CD1c-positive myeloid dendritic cell (primary cell): Measurements from ENCODE around the gene TENM4.
A peak's percentile ranks its signal among the peaks of the same experiment; 100 is the strongest.

Experiments
- DNase-seq: peaks from one replicate; pipeline ENCODE4 v3.0.0-alpha.2; 2016; ENCODE audit errors: extremely low spot score

Gene TENM4

DNA sequence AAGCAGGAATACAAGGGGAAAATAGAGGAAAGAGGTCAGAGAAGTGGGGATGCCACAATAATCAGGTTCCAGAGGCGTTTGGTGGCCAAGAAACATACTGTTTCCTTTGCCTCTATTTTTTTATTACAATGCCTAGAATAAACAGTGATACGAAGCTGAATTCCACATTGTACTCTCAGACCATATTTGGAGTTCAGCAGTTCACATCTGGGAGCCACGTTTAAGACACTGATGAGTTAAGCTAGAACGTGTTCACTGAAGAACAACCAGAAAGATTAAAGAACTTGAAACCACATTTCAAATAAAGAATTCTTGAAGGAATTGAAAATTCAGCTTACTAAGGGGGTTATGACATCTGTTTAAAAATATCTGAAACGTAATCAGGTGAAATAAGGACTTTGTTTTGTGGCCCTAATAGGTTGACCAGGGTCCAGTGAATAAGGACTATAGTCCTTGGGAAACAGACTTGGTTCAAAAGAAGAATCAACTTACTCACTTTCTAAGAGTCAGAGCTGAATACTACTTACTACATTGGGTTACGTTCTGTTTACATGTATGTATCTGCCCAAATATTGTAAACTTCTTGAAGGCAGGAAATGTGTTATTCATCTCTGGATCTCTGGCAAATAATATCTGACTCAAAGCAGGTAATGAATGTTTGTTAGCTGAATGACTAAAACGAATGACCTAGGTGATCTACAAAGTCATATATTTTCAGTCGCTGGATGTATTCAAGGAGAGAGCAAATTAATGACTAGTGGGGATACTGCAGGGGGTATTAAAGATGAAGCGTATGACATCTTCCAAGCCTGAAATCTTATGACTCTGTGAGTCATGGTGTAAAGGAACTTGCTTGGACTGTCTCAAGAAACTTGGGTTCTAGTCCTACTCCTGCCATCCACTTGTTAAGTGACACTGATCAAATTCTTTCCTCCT, 619.2 kb downstream of the TENM4 start:
- no peak for DNase-seq

DNA sequence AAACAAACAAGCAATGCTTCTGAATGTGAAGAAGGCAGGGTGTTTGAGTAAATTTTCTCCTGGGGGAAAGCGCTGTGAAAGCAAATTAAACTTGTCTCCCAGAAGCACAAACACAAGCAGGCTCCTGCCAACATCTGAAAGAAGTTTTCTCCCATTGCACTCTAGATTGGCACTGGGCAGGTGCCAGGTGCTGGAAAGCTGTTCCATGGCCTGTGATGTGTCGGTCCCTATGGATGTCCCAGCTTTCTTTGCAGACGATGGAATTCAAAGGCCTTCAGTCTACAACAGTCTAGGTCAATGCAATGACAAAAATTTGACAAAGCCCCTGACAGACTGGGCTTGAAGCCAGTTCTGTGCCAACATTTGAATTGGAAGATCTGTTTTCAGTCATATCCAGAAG, 620.1 kb downstream of the TENM4 start:
- no peak for DNase-seq

DNA sequence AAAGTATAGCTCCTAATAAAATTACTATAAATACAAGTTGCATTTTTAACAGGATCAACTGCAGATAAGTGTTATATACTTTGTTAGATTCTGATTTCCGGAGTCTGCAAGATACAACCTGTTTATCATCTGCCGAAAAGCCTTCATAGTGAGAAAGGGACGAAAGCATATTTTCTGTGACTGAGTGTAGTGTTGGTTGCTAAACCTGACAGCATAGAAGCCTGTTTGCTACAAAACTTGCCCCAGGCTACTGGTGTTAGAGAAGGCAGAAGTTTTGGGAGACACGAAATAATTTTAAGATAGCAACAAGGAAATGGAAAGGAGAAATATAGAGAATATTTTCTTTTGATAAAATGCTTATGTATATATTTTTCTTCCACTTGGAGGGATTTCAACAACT, 622.6 kb downstream of the TENM4 start:
- no peak for DNase-seq

DNA sequence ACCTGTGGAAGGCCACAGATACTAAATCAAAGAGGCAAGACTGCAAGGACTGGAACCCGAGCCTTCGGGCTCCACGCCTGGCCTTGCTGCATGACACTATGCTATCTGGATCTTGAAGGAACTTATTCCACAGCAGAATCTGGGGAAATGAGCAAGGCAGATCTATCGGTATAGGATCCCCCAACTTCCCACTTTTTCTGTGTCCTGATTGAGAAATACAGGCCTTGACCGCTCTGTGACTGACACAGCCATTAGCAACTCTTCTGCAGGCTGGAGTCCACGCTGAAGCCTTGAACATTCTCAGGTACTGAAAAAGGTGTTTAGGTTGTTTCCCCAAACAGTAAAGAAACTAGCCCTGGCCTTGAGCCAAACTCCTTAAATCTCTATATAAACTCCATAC, 625.0 kb downstream of the TENM4 start:
- peak; percentile 46 for DNase-seq

DNA sequence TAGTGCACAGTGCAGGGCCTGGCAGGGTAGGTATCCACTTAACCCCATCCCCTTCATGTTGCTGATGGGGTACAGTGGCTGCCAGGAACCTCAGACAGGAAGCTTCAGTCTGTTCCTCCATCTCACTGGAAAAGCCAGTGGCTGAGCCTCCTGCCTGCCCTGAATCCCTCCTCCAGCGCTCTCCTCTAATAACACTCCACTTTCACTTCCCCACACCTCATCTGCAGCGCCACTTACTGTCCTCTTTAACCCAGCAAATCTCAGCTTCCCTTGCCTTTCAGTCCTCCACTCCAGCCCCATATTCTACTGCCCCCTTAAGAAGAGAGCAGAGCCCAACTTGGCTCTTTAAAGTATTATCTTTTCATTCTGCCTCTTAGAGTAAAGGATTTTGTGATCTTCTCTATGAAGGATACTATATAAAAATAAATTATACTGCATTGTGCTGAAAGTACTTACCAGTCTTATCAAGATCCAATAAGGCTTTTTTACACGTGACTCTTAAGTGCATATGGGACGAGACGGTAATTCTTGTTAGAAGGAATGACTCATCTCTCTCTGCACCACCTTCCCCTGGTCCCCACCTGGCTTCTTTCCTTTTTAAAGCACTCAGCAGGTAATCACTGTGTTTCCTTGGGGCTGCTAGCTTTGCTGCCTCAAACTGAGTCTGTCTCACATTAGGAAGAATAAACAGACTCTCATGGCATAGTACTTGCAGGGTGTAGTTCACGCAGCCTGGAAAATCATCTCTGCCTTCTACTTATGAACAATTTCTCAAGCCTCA, 628.1 kb downstream of the TENM4 start:
- DNase-seq = peak; percentile 50

DNA sequence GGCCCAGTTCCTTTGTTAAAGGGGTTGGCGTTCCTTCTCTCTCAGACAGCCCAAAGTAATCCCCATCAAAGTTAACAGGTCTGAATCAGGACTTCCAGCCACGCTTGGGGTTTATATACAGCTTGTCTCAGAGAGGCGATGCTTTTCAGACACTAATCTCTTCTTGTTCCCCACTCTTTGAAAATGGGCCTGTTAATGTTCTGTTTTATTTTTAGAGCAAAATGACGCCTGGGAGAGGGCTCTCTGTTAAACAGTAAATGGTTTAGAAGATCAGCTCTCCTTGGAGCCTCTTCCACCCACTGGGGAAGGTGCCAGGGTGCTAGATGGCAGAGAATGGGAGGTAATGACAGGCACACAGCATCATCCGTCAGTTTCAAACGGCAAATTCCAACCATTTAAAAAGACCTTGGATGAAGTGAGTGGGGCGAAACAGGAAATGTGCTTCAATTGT, 630.2 kb downstream of the TENM4 start:
- DNase-seq = no peak

DNA sequence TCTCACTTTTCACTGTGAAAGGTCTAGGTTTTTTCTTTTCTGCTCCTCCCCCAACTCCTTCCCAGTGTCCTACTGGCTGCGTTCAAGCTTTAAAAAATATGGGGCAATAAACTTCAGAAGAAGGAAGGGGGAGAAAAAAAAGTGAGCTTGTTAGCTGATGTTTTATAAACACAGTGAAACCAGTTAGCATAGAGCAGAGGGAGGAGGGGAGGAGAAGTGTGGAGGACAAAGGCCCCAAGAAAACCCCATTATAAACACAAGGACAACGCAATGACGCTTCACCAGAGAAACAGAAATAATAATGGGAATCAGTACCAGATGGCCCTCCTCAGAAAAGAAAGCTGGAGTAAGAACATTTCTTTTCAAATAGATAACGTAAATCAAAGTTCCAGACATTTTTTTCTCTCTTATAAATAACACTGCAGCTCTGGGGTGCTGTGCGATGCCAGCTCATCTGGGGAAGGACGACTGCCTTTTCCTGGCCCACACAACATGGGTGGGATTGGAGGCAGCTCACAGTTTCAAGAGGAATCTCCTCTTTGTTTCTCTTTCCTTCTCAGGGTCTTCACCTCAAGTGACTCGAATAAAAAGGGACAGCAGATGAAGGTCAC, 630.8 kb downstream of the TENM4 start:
- no peak for DNase-seq

DNA sequence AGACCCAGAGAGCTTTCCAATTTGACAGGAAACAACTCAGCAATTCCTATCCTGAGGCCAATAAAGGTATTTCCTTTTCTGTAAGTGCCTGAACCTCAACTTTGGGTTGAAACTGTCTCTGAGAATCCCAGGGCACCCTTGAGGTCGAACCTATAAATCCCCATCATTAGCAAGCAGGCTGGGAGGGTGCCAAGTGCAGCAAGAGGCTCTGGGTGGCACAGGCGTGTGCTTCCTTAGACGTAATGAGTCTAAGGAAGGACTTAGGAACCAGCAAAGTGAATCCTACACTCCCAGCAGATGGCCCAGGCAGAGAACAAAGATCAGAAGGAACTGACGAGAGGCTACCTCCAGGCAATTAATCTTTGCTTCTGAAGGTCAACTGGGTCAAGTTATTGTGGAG, 631.9 kb downstream of the TENM4 start:
- DNase-seq = no peak

DNA sequence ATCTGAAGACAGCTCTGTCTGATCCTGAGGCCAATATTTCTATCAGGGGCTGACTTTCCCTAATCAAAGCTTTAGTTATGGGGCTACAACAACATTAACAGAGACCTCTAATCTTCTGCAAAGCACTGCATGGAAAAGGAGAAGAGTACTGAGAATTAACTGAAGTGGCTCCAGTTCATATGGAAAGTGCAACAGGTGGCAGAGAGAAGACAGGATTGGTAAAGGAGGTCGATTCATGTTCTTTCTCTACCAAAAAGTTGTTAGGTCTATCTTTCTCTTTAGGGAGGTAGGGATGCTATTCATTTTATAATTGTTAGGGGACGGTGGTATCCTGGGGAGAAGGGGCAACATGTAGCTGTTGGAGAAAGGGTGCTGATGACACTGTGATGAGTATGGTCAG, 633.5 kb downstream of the TENM4 start:
- DNase-seq = no peak

DNA sequence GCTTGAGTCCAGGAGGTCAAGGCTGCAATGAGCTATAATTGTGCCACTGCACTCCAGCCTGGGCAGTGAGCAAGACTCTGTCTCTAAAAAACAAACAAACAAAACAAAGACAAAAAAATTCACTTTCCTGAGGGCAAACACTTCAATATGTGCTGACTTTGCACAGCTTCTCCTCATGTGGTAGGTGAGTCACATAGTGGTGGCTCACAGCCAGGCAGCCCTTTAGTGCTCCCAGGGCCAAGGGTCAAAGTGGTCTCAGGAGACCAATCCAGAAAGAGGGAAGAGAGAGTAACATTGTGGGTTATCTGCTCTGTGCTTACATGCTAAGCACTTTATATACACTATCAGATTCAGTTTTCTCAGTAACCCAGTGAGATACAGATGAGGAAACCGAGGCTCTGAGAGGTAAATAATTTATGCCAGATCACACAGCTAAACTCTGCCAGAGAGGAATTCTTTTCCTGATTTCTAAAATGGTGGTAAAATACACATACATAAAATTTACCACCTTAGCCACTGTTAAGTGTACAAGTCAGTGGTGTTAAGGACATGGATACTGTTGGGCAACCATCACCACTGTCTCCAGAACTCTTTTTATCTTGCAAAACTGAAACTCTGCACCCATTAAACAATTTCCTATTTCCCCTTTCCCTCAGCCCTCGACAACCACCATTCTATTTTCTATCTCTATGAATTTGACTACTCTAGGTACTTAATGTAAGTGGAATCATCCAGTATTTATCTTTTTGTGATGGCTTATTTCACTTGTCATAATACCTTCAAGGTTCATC, 634.4 kb downstream of the TENM4 start:
- DNase-seq = peak; percentile 75

DNA sequence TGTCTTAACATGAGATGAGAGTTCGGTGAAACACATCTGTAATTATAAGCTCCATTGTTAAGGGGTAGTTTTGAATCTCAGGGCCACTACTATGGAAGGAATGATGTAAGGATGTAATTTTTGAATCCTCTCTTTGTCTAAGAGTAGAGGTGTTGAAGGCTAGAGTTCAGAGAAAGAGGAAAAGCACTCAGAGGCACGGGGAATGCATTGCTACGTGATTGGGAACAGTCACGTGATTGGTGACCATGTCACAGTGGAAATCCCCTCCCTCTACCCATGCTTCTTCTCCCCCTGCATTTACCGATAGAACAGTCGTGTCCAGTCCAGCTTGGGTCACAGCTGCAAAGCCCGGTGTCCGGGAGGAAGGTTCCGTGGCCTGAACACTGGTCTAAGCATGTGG, 635.8 kb downstream of the TENM4 start:
- DNase-seq = peak; percentile 12

DNA sequence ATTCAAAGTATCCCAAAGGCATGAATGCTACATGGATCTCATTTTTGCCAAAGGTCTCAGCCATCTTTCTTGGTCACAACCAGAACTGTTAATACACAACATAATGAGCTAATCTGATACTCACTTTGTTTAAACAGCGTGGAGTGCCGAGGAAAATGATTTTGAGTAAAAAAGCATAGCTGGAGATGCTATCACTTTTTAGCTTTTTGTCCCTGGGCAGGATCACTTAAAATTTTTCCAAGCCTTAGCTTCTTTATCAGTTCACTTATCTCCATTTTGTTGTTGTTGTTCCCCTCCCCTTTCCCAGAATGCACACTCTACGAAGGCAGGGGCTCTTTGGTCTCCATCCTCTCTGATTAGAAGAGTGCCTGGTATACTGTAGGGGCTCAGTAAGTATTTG, 636.8 kb downstream of the TENM4 start:
- DNase-seq = no peak

DNA sequence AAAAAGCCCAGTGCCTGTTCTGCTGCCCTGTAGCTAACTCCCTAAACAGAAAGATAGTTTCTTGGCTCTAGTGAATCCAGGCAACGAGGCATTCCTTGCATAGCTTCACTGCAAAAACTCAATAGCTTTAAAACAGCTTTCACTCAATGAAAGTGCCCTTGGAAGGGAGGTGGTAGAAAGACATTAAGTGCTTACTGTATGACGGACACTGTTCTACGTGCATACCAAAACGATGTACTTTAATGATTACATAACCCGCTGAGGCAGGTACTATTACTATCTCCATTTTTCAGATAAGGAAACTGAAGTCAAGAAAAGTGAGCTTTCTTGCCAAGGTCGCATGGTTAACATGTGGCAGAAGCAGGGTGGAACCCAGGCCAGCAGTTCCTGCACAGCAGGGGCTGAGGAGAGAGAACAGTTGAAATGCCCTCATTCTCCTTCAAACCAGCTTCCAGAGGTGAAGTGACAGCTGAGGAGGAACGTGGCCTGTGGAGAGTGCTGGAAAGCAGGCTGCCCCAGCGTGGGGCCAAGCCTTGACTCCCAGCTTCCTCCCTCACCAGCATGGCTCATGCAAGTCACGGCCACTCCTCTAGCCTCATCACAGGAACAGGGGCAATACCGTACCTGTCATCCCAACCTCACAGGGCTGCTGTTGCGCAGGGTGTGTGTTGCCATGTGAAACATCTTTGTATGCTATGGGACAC, 638.6 kb downstream of the TENM4 start:
- DNase-seq = no peak

DNA sequence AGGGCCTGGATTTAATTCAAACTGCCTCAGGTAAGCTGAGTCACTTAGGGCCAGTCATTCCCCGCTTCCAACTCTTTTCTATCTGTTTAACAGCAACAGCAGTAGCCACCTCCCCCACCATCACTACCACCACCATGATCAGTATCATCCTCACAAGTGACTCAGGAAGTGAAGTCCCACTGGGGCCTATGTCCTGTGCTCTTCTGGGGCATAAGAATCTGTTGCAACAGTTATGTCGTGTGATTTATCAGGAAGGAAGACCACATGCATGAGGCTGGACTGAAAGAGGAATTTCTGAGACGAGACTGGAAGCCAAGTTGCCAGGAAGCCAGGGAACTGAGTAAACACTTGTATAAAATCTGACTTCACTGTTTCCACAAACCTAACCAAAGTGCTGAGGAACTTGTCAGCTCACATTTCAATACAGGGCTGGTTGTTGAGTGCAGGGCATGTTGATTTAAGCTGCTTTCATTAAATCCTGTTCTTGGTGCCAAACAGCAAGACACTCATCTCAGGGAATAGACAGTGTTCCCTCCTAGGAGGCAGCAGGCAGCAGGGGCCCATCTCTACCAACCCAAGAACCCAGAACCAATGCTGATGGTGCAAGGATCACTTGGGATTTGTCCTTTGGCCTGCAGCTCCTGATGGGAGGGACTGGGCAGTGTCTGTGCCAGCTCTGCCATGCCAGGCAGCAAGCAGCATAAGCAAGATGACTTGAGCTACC, 639.5 kb downstream of the TENM4 start:
- peak; percentile 67 for DNase-seq

DNA sequence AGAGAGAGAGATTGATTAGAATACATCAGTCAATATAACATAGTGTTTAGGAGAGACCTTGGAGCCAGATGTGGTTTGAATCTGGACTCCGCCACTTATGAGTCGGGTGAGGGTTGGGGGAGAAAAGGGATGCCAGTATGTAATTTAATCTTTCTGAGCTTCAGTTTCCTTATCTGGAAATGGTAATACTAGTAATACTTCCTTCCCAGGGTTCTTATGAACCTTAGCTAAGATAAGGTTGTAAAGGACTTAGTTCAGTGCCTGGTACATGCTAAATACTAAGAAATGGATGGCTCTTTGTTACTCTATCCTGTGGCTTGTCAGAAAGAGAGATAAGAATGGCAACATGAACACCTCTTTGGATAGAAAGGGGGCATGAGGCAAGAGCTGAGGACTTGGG, 640.1 kb downstream of the TENM4 start:
- no peak for DNase-seq

DNA sequence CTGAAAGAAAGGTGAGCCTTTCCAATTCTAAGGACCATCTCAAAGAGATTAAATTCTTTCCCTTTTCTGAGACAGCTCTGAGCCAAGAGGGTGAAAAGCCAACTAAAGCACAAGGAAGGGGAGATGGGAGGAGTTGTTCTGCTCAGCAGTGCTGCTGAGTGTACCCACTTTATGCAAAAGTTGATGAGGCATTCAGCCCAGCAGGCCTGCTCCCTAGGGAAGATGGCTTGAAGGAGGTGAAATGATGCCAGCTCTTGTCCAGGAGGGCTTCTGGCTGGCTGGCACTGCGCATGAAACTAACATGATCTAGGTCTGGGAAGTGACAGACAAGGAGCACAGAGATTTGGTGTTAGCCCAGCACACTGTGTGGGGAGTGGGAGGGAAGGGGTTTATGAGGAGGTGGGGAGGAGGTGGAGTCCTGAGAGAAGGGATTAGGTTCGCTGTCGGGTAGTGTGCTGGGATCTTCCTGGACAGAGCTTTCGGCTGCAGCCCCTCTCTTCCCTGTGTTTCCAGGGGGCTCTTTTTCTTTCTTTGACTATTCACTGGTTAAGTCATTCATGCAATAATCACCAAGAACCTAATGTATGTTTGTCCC, 640.6 kb downstream of the TENM4 start:
- DNase-seq = no peak

DNA sequence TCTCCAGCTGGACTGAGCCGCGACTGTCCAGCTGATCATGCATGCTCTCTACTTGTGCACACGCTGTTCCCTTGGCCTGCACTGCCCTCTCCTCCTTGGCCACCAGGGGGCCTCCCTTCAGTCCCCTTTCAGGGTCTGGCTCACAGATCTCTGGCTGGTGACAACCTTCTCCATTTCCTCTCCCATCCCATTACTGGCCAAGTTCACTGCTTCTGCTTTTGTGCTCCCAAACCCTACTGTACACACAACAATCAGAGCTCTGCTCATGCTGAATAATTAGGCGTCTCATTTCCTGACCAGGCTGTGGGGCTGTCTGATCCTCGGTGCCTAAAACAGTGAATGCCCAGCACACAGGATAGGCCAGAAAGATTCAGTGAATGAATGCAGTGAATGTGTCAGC, 642.2 kb downstream of the TENM4 start:
- DNase-seq = peak; percentile 80

DNA sequence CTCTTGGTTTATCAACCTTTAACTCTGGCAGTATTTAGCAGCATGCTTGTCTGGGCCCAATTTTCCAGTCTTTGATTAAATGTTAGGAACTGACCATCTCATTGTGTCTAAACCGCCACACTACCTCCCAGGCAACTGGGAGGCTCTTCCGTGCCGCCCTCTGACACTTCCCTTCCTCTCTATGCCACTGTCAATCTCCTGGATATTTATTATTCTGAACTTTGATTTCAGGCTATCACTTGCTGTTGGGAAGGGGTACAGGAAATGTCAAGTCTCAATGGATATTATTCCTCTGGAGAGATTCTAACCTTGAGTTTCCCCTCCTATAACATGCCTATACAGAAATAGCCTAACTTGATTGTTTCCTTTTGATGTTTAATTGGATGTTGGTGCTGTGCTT, 643.3 kb downstream of the TENM4 start:
- no peak for DNase-seq

DNA sequence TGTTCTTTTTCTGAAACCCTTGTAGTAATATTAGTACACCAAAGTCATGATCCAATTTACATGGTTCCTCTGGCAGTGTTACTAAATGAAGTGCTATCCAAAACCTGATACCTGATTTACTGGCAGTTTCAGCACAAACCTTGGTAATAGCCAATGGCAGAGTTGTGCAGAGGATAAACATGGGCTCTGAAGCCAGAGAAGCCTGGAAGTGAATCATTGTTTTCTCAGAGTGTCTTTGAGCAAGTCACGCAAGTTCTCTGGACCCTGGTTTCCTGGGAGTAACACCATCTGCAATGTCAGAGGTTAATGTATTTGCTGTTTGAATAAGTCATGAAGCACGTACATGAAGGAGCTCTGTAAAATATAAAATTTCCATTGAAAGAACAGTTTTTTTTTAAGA, 643.9 kb downstream of the TENM4 start:
- no peak for DNase-seq
